KOPT-K1 (cell line): Measurements from ENCODE around the gene ZNF512B.
"Not testable (repeated sequence)": the region's sequence is repeated elsewhere in the genome, so short reads cannot be mapped to it uniquely, and the experiment has no call there.

ENCODE experiments used
- H3K27ac ChIP-seq: fragments of 200-600 bp; sonication (generic); 2 replicates; pipeline ENCODE4 v1.5.1; 2016; ENCODE audit warnings: antibody characterized with exemption, mild to moderate bottlenecking, low read depth, low read length; ENCODE audit not compliant: poor library complexity, severe bottlenecking
- H3K36me3 ChIP-seq: fragments of 200-600 bp; sonication (generic); 2 replicates; pipeline ENCODE4 v1.5.1; 2017; ENCODE audit warnings: antibody characterized with exemption, mild to moderate bottlenecking, low read length, moderate library complexity; ENCODE audit not compliant: insufficient read depth
- H3K9me3 ChIP-seq: fragments of 200-600 bp; sonication (generic); 2 replicates; pipeline ENCODE4 v1.5.1; 2017; ENCODE audit warnings: antibody characterized with exemption, low read length, mild to moderate bottlenecking; ENCODE audit not compliant: insufficient read depth, poor library complexity, severe bottlenecking

Gene ZNF512B

DNA sequence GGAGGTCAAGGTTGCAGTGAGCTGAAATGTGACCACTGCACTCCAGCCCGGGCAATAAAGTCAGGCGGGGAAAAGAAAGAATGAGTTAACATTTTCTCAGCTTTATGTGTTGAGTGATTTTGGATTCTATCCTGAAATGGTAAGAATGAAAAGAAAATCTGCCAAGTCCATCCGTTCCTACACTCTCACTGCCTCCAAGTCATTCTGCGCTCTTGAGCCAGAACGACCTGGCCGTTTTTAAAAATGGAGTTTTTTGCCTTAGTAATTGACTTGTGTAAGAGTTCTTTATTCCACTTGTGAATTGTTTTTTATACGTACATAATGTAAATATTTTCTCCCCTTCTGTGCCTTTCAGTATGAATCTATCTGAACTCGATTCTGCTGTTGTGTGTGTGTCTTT is 46.1 kb downstream of the ZNF512B start:
- Histone ChIP-seq H3K27ac (no peak overlapping the region), H3K36me3 (peaks cover 30% of the 10 kb centered on the region), H3K9me3 (no peaks in the 10 kb centered on the region)

GRCh38 chr20:63920226-63920625 is 49.5 kb downstream of the ZNF512B start:
- Histone ChIP-seq H3K27ac (no peak overlapping the region), H3K9me3 (peaks cover 13% of the 10 kb centered on the region), H3K36me3 (peaks cover 24% of the 10 kb centered on the region)

GRCh38 chr20:63919130-63919529 is 50.6 kb downstream of the ZNF512B start:
- peaks cover 31% of the 10 kb centered on the region for H3K36me3 ChIP-seq
- H3K9me3 ChIP-seq, result peaks cover 20% of the 10 kb centered on the region
- H3K27ac ChIP-seq, result no peak overlapping the region

GRCh38 chr20:63917811-63918210 is 51.9 kb downstream of the ZNF512B start:
- Histone ChIP-seq H3K36me3 (peaks cover 31% of the 10 kb centered on the region), H3K9me3 (peaks cover 20% of the 10 kb centered on the region), H3K27ac (no peak overlapping the region)

DNA sequence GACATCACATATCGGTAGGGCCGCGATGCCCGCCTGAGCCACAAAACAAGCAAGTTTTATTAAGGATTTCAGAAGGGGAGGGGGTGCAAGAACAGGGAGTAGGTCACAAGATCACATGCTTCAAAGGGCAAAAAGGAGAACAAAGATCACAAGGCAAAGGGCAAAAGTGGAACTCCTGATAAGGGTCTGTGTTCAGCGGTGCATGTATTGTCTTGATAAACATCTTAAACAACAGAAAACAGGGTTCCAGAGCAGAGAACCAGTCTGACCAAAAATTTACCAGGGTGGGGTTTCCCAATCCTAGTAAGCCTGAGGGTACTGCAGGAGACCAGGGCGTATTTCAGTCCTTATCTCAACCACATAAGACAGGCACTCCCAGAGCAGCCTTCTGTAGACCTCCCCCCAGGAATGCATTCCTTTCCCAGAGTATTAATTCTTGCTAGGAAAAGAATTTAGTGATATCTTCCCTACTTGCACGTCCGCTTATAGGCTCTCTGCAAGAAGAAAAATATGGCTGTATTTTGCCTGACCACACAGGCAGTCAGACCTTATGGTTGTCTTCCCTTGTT is 53.3 kb downstream of the ZNF512B start:
- not testable (repeated sequence) for H3K27ac ChIP-seq
- Histone ChIP-seq H3K36me3 (peaks cover 31% of the 10 kb centered on the region), H3K9me3 (peaks cover 20% of the 10 kb centered on the region)

DNA sequence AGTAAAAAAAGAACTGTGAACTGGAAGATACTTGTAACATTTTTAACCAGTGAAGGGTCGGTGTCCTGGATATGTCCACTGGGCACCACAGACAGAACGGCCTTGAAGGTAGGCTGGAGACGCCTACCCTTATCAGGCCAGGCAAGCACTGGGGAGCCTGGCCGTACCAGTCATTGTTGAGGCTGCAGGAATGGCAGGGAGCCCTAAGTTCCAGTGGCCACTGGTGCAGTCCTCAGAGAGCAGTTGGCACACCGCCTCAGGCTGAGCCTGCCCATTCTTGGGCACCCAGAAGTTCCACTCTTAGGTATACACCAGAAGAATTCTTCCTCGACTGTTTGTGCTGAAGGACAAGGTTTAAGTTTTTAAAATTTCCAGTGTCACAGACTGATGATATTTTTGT is 54.3 kb downstream of the ZNF512B start:
- peaks cover 31% of the 10 kb centered on the region for H3K36me3 ChIP-seq
- H3K27ac ChIP-seq, result no peak overlapping the region
- H3K9me3 ChIP-seq, result peaks cover 20% of the 10 kb centered on the region

DNA sequence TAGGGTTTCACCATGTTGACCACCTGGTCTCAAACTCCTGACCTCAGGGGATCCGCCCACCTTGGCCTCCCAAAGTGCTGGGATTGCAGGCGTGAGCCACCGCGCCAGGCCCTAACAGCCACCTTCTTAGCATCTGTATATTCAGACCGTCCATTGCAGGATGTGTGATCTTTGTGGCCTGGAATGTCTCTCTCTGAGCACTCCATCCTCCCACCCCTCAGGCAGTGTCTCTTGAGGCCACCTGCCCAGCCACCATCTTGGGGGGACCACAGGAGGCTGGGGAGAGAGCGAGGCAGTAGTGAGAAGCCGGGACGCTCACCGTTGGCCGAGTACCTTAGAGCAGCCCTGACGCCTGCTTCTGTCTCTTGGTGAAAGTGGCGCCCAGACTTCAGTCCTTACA is 56.0 kb downstream of the ZNF512B start:
- Histone ChIP-seq H3K9me3 (peaks cover 20% of the 10 kb centered on the region), H3K36me3 (peaks cover 23% of the 10 kb centered on the region), H3K27ac (no peak overlapping the region)

DNA sequence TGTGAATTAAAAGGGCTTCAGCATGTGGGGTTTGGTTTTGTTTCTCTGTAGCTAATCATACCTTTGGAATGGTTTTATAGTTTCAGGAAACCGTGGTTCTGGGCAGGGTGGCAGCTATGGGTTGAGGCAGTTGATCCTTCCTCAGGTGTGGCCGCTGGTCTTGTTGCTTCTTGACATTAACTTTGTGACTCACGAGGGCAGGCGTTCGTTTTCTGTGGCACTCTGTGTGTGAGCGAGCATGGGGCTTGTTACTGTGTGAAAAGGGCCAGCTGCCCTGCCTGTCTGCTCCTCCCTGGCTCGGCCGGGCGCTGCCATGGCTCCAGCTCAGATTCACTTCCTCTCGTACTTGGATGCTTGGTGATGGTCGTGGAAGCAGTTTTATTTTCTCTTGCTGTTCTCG is 58.6 kb downstream of the ZNF512B start:
- H3K27ac ChIP-seq, result no peak overlapping the region

DNA sequence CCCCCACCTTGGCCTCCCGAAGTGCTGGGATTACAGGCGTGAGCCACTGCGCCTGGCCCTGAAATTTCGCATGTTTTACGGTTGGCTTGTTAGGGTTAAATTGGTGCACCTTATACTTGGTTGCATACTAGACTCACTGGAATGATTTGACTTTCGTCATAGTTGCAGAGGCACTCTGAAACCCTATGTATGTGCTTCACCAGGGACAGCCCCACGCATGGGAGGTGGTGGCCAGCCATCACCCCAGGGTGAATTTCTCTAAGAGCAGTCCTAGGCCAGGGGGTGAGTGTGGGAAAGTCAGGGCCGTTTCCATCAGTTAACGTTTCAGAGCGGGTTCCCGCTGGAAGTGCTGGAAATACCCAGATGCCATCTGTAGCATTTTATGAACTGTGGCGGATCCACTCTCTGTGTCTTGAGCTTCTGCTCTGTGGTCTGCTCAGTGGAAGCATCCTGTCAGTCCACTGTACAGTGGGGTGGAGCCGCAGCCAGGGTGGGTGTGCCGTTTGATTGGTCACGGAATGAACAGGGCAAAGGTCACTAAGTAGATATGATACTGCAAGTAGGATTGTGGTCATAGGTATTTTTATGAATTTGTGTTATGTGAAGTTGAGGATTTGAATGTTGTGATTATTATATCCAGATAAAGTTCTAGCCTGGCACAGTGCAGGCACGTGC is 61.6 kb downstream of the ZNF512B start:
- Histone ChIP-seq H3K36me3 (no peaks in the 10 kb centered on the region; the same call in 1 of the 2 replicates), H3K9me3 (no peaks in the 10 kb centered on the region), H3K27ac (no peak overlapping the region)

More for the DNA sequence above, 58.6 kb downstream of the ZNF512B start:
- Histone ChIP-seq H3K9me3 (peaks cover 16% of the 10 kb centered on the region), H3K36me3 (peaks cover 11% of the 10 kb centered on the region; the same call in 1 of the 2 replicates)
